ENCODE measurements around the gene FHL5.

FHL5 gene

GRCh38 chr6:96651816-96652215, 88.9 kb downstream of the FHL5 start:
- TF ChIP-seq CTCF (IDR thresholded peaks at IDR 0.05; ENCODE audit: control insufficient read depth, insufficient read depth, low read depth, low read length, missing control alignments), result no peak
- no peak for DNase-seq (ENCODE audit: low read depth)
- no peak overlapping the region for H3K4me3 ChIP-seq (ENCODE audit: control insufficient read depth, low read depth, low read length)

DNA sequence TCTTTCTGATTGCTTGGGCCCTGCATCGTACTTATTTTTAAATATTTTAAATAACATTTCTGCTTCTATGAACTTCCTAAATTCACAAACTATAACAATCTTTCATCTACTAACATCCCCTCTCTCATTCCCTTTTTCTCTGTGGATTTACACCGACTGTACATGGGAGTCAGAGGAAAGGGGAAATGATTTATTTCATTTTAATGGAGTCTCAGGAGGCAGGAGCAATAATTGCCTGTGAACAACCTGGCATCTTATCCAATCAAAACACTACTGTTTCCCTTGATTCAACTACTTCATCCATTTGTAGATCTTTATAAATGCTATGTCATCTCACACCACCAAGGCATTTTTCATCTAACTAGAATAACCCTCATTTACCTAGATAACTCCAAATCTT, 89.6 kb downstream of the FHL5 start:
- no peak overlapping the region for H3K4me3 ChIP-seq (ENCODE audit: control insufficient read depth, low read depth, low read length)
- no peak for DNase-seq (ENCODE audit: low read depth)
- no peak for TF ChIP-seq CTCF (IDR thresholded peaks at IDR 0.05; ENCODE audit: control insufficient read depth, insufficient read depth, low read depth, low read length, missing control alignments)

DNA sequence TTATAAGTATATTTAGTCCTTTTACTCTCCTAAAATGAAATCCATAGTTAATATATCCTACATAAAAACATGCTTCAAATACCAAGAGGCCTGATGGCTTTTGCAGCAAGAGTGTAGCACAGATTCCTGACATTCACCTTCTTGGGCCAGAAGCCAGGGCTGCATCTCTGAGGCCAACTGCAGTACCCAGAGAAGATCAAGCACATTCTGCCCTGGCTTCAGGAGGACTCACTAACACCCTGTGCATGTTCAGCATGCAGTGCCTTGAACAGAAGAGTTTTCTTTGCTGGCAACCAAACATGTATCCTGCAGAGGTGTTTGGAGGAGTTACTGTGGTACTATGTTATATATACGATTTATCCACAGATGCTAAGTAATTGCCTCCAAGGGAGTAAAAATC, 90.3 kb downstream of the FHL5 start:
- no peak for TF ChIP-seq CTCF (IDR thresholded peaks at IDR 0.05; ENCODE audit: control insufficient read depth, insufficient read depth, low read depth, low read length, missing control alignments)
- DNase-seq (ENCODE audit: low read depth), result no peak
- no peak overlapping the region for H3K4me3 ChIP-seq (ENCODE audit: control insufficient read depth, low read depth, low read length)

GRCh38 chr6:96656567-96656966, 93.6 kb downstream of the FHL5 start:
- no peak for TF ChIP-seq CTCF (IDR thresholded peaks at IDR 0.05; ENCODE audit: control insufficient read depth, insufficient read depth, low read depth, low read length, missing control alignments)
- no peak overlapping the region for H3K4me3 ChIP-seq (ENCODE audit: control insufficient read depth, low read depth, low read length)
- DNase-seq (ENCODE audit: low read depth), result no peak

DNA sequence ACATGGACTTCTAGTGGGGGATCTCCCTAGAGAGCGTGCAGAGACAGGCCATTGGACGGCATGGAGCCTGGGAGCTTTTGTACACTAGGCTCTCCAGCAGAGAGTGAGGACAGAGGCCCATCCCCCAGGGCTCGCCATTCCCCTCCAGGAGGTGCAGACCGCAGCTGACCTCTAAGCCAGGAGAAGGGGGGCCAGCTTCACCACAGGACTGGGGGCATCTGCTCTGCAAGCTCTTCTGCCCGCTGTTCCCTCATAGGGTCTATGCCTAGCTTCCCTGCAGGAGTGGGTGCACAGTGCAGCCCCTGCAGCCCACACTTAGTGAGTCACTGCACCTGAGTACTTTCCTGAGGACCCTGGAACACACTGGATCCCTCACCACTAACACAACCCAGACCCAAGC, 94.4 kb downstream of the FHL5 start:
- DNase-seq (ENCODE audit: low read depth), result no peak
- TF ChIP-seq CTCF (IDR thresholded peaks at IDR 0.05; ENCODE audit: control insufficient read depth, insufficient read depth, low read depth, low read length, missing control alignments), result no peak
- no peak overlapping the region for H3K4me3 ChIP-seq (ENCODE audit: control insufficient read depth, low read depth, low read length)

GRCh38 chr6:96659084-96659845, 96.3 kb downstream of the FHL5 start:
- TF ChIP-seq CTCF (IDR thresholded peaks at IDR 0.05; ENCODE audit: control insufficient read depth, insufficient read depth, low read depth, low read length, missing control alignments), result no peak
- H3K4me3 ChIP-seq (ENCODE audit: control insufficient read depth, low read depth, low read length), result no peak overlapping the region
- no peak for DNase-seq (ENCODE audit: low read depth)

All from AG09309 (cell line).